RWPE2 (cell line): Measurements from ENCODE around the gene FCHSD2.
"Not testable (repeated sequence)": the region's sequence is repeated elsewhere in the genome, so short reads cannot be mapped to it uniquely, and the experiment has no call there.

Experiments
- ATAC-seq: fragments of 200-7000 bp; cut with Tn5 transposase; 3 replicates; pipeline ENCODE4 v1.9.1; 2021; ENCODE audit warnings: low read depth
- DNase-seq: peaks from one replicate; pipeline ENCODE4 v3.0.0-alpha.2; 2020; ENCODE audit warnings: low spot score
- H3K27ac ChIP-seq: fragments of 450-650 bp; 2 replicates; pipeline ENCODE4 v1.5.1; 2017; ENCODE audit warnings: mild to moderate bottlenecking; ENCODE audit not compliant: poor library complexity, severe bottlenecking
- H3K27me3 ChIP-seq: fragments of 250-450 bp; sonication (Bioruptor Pico); 2 replicates; pipeline ENCODE4 v1.5.1; 2021; ENCODE audit warnings: mild to moderate bottlenecking, moderate library complexity; ENCODE audit not compliant: insufficient read depth, poor library complexity, severe bottlenecking
- H3K36me3 ChIP-seq: fragments of 250-450 bp; sonication (Bioruptor Pico); 2 replicates; pipeline ENCODE4 v1.5.1; 2020; ENCODE audit warnings: low read depth, mild to moderate bottlenecking, moderate library complexity
- H3K4me1 ChIP-seq: fragments of 250-450 bp; sonication (Bioruptor Pico); 2 replicates; pipeline ENCODE4 v1.5.1; 2021; ENCODE audit warnings: mild to moderate bottlenecking, moderate library complexity; ENCODE audit not compliant: insufficient read depth, poor library complexity, severe bottlenecking
- H3K4me3 ChIP-seq: fragments of 250-450 bp; sonication (Bioruptor Pico); 2 replicates; pipeline ENCODE4 v1.5.1; 2021; ENCODE audit warnings: mild to moderate bottlenecking, moderate library complexity; ENCODE audit not compliant: severe bottlenecking
- H3K9me3 ChIP-seq: fragments of 250-450 bp; sonication (Bioruptor Pico); 2 replicates; pipeline ENCODE4 v1.5.1; 2021; ENCODE audit warnings: mild to moderate bottlenecking, moderate library complexity; ENCODE audit not compliant: severe bottlenecking
- CTCF ChIP-seq: fragments of 450-650 bp; IDR thresholded peaks from one replicate; pipeline ENCODE4 v1.5.1; 2017; ENCODE audit warnings: mild to moderate bottlenecking, moderate library complexity; ENCODE audit not compliant: poor library complexity, severe bottlenecking

Gene FCHSD2

GRCh38 chr11:73077454-73077853 lies 64.7 kb downstream of the FCHSD2 start:
- Histone ChIP-seq H3K27me3 (no peaks in the 10 kb centered on the region), H3K4me3 (no peak overlapping the region), H3K9me3 (no peaks in the 10 kb centered on the region), H3K36me3 (0 out of 2 replicates have a peak, but pooled peaks cover 2% of the 10 kb centered on the region), H3K4me1 (peaks cover 3% of the 10 kb centered on the region), H3K27ac (no peak overlapping the region)
- ATAC-seq, result no peak
- TF ChIP-seq CTCF, result no peak
- no peak for DNase-seq

- no peak for DNase-seq
- Histone ChIP-seq H3K4me1 (peaks cover 4% of the 10 kb centered on the region), H3K36me3 (no peaks in the 10 kb centered on the region), H3K27me3 (no peaks in the 10 kb centered on the region), H3K4me3 (no peak overlapping the region), H3K9me3 (no peaks in the 10 kb centered on the region), H3K27ac (no peak overlapping the region)
- TF ChIP-seq CTCF, result no peak
- no peak for ATAC-seq
Measured at GRCh38 chr11:73074319-73074718, 67.8 kb downstream of the FCHSD2 start.

GRCh38 chr11:73072935-73073481 lies 69.1 kb downstream of the FCHSD2 start:
- no peaks in the 10 kb centered on the region for H3K36me3 ChIP-seq
- DNase-seq, result no peak
- no peaks in the 10 kb centered on the region for H3K27me3 ChIP-seq
- ATAC-seq, result peak; percentile 84
- H3K4me1 ChIP-seq, result peaks cover 4% of the 10 kb centered on the region
- H3K27ac ChIP-seq, result no peak overlapping the region
- H3K4me3 ChIP-seq, result no peak overlapping the region
- no peaks in the 10 kb centered on the region for H3K9me3 ChIP-seq
- no peak for TF ChIP-seq CTCF

GRCh38 chr11:73070653-73071052 lies 71.5 kb downstream of the FCHSD2 start:
- Histone ChIP-seq H3K27ac (no peak overlapping the region), H3K36me3 (no peaks in the 10 kb centered on the region), H3K9me3 (no peaks in the 10 kb centered on the region), H3K4me3 (no peak overlapping the region), H3K27me3 (no peaks in the 10 kb centered on the region), H3K4me1 (peaks cover 4% of the 10 kb centered on the region)
- TF ChIP-seq CTCF, result no peak
- ATAC-seq (no peak), DNase-seq (no peak)

- H3K36me3 ChIP-seq, H3K27me3 ChIP-seq, H3K9me3 ChIP-seq, H3K27ac ChIP-seq, DNase-seq, H3K4me1 ChIP-seq, ATAC-seq, H3K4me3 ChIP-seq: not testable (repeated sequence)
Measured at GRCh38 chr11:73061857-73062424, 80.2 kb downstream of the FCHSD2 start.

- DNase-seq, ATAC-seq, H3K27ac ChIP-seq, H3K27me3 ChIP-seq, H3K9me3 ChIP-seq, H3K4me1 ChIP-seq, H3K36me3 ChIP-seq, H3K4me3 ChIP-seq: not testable (repeated sequence)
Measured at GRCh38 chr11:73061434-73061833, 80.7 kb downstream of the FCHSD2 start.
